Measurements from ENCODE around the gene TREML2.

Gene TREML2

DNA sequence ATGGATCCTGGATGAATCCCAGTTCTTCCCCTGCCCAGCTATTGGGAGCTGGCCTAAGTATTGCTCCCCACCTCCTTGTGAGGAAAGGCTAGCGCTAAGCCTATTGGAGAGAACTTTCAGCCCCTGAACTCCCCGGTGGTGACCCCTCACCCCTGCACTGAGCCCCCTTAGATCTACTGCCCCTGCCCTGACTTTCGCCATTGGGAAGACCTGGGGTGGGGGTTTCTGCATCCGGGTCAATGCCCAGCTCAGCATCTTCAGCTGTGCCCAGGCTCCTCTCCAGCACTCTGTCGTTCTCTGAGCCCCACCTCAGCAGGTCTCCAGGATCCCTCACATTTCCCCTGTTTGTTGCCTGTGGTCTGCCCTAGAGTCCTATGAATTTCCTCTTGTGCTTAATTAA is 36.2 kb upstream of the TREML2 start:
- Histone ChIP-seq H3K9me3 (ENCODE audit: severe bottlenecking) (no peaks in the 10 kb centered on the region), H3K27me3 (ENCODE audit: insufficient read depth, low read depth, severe bottlenecking) (peaks cover 43% of the 10 kb centered on the region), H3K4me3 (ENCODE audit: low read depth, low read length) (no peak overlapping the region), H3K27ac (no peak overlapping the region), H3K36me3 (no peaks in the 10 kb centered on the region)
- no peak for DNase-seq
- TF ChIP-seq CTCF (IDR thresholded peaks at IDR 0.05; ENCODE audit: low read depth, low read length) = no peak

DNA sequence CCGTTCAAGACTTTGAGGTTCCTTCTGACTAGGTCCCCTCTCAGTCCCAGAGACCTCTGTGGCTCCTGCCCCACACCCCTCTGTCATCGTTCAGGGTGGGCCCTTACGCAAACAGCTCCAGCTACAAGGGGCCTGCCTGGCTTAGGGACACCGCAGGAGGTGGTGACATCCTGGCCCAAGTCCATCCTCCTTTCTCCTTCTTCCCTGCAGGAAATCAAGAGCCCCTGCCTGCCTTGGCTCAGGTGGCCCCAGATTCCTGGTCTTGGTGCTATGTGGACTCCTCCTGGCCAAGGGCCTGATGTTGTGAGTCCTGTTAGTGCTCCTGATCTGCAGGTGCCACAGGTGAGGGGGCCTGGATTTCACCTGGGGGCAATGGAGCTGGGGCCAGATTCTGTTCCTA is 35.3 kb upstream of the TREML2 start:
- H3K4me3 ChIP-seq (ENCODE audit: low read depth, low read length) = no peak overlapping the region
- TF ChIP-seq CTCF (IDR thresholded peaks at IDR 0.05; ENCODE audit: low read depth, low read length) = no peak
- peaks cover 43% of the 10 kb centered on the region for H3K27me3 ChIP-seq (ENCODE audit: insufficient read depth, low read depth, severe bottlenecking)
- no peaks in the 10 kb centered on the region for H3K36me3 ChIP-seq
- DNase-seq = no peak
- H3K27ac ChIP-seq = no peak overlapping the region
- H3K9me3 ChIP-seq (ENCODE audit: severe bottlenecking) = no peaks in the 10 kb centered on the region

GRCh38 chr6:41232667-41233066 is 31.7 kb upstream of the TREML2 start:
- Histone ChIP-seq H3K27me3 (ENCODE audit: insufficient read depth, low read depth, severe bottlenecking) (peaks cover 14% of the 10 kb centered on the region), H3K9me3 (ENCODE audit: severe bottlenecking) (no peaks in the 10 kb centered on the region), H3K27ac (no peak overlapping the region), H3K36me3 (no peaks in the 10 kb centered on the region), H3K4me3 (ENCODE audit: low read depth, low read length) (no peak overlapping the region)
- DNase-seq = no peak
- TF ChIP-seq CTCF (IDR thresholded peaks at IDR 0.05; ENCODE audit: low read depth, low read length) = no peak

DNA sequence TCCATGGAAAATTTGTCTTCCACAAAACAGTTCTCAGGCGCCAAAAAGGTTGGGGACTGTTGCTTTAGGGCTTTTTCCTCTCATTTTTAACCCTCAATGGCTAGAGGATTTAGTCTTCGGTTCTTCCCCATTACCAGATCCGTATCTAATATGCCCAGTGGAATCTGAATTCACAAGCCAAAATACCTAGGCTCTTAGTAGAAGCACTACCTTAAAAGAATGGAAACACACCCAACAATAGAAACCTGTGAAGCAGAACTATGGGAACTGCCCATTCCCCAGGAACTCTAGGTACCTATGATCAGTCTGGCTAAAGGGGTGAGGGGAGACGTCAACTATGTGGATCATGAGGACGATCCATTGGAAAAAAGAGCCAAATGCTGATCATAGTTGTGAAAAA is 30.3 kb upstream of the TREML2 start:
- no peak for TF ChIP-seq CTCF (IDR thresholded peaks at IDR 0.05; ENCODE audit: low read depth, low read length)
- H3K9me3 ChIP-seq (ENCODE audit: severe bottlenecking) = no peaks in the 10 kb centered on the region
- DNase-seq = no peak
- H3K36me3 ChIP-seq = no peaks in the 10 kb centered on the region
- H3K4me3 ChIP-seq (ENCODE audit: low read depth, low read length) = no peak overlapping the region
- peaks cover 7% of the 10 kb centered on the region for H3K27me3 ChIP-seq (ENCODE audit: insufficient read depth, low read depth, severe bottlenecking)
- H3K27ac ChIP-seq = no peak overlapping the region

DNA sequence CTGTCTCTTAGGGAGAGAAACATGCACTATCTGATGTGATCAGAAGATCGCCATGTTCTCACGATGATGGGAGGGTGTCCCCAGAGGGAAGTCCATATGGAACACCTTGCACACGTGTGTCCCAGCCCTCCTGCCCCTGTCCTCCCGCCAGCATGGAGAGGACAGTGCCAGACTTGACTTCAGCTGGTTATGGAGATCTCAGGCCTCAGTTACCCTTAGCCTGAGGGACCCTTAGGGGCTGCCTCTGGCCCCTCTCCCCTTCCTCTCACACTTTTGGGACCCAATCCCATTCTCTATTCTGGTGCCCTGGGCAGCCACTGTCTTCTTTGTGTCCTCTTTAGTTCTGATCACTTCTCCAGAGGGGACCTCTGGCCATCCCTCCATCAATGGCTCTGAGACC is 28.8 kb upstream of the TREML2 start:
- no peak overlapping the region for H3K4me3 ChIP-seq (ENCODE audit: low read depth, low read length)
- no peaks in the 10 kb centered on the region for H3K9me3 ChIP-seq (ENCODE audit: severe bottlenecking)
- H3K36me3 ChIP-seq = no peaks in the 10 kb centered on the region
- H3K27ac ChIP-seq = no peak overlapping the region
- H3K27me3 ChIP-seq (ENCODE audit: insufficient read depth, low read depth, severe bottlenecking) = peaks cover 7% of the 10 kb centered on the region
- no peak for DNase-seq
- TF ChIP-seq CTCF (IDR thresholded peaks at IDR 0.05; ENCODE audit: low read depth, low read length) = no peak

GRCh38 chr6:41228616-41229015 is 27.7 kb upstream of the TREML2 start:
- Histone ChIP-seq H3K4me3 (ENCODE audit: low read depth, low read length) (no peak overlapping the region), H3K36me3 (no peaks in the 10 kb centered on the region), H3K9me3 (ENCODE audit: severe bottlenecking) (no peaks in the 10 kb centered on the region), H3K27ac (no peak overlapping the region), H3K27me3 (ENCODE audit: insufficient read depth, low read depth, severe bottlenecking) (peaks cover 6% of the 10 kb centered on the region)
- peak; percentile 33; the same call in 1 of the 2 replicates for TF ChIP-seq CTCF (IDR thresholded peaks at IDR 0.05; ENCODE audit: low read depth, low read length)
- no peak for DNase-seq

Data from WERI-Rb-1 (cell line).